Activated effector memory CD4-positive, alpha-beta T cell treated with Interleukin-2 at 50 U/mL for 16 hours (primary cell): ENCODE data around the gene TNIP2.
"Not testable (repeated sequence)": the region's sequence is repeated elsewhere in the genome, so short reads cannot be mapped to it uniquely, and the experiment has no call there.

Experiments
- DNase-seq: peaks from one replicate; pipeline ENCODE4 v3.0.0-alpha.2; 2020

TNIP2 gene

DNA sequence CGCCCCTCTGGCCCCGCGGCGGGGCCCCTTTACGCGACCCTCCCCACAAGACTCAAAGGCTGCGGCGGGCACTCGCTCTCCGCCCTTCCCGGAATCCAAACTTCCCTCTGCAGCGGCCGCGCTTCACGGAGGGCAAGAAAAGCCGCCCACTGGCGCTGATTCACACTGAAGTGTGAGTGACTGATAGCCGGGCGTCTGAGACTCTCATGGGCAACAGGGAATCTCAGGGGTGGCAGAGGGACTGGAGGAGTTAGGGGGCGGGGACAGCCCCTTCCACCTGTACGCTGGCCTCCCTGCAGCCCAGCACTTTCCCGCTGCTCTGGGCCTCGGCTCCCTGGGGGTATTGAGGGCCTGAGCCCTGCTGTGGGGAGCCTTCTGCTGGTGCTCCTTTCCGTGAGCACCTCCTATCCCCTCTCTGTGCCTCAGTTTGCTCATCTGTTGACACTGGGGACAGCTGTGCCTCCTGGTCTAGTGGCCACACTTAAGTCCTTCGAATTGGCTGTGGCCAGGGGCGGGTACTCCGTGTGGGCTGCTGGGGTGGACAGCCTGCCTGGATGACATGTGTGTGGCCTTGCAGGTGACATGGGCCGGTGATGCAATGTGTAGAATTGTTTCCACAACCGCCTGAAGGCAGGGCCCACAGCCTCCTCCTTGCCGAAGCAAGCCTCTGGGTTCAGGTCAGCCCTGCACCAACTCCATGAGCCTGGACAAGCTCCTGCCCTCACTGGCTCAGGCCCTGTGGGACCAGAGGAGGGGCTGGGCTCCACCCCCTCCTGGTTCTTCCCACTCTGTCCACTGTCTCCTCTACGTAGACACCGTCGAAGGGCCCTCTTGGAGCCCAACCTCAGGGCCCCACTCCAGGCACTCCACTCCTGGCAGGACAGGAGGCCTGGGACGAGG, 37.7 kb upstream of the TNIP2 start:
- no peak for DNase-seq

DNA sequence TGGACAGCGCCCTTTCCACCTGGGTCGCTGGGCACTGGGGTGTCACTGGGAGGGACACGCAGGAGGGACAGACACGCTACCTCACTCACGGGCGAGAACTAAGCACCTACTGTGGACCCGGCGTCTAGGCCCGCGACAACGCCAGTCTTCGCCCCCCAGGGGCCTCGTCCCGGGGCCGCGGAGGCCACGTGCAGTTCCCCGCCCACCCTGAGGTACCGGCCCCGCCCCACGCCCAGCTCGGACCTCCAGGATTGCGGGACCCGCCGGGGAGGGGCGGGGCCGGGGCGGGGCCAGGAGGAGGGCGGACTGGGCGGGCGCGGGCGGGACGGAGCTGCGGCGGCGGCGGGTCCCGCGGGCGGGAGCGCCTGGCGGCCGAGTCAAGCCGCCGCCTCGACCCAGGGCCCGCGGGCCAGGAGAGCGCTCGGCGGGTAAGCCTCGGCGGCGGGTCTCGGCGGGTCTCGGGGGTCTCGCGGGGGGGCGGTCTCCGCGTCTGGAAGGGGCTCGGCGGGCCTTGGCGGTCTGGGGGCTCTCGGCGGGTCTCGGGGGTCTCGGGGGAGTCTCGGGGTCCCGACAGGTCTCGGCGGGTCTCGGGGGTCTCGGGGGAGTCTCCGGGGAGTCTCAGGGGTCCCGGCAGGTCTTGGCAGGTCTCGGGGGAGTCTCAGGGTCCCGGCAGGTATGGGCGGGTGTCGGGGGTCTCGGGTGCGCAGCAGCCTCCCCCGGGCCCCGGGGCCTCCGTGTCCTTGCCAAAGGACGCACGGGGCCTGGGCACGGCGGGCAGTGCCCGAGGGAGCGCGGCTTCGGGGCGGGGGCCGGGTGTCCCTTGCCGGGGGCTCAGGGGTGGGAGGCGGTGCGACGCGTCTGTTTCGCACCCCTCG, 36.8 kb upstream of the TNIP2 start, which contains the start of gene SH3BP2:
TSS of gene SH3BP2 (plus strand) at position 375 of the 875 bp plus-strand sequence. CDS start 27,533 bp downstream, outside the sequence.
- DNase-seq = no peak

DNA sequence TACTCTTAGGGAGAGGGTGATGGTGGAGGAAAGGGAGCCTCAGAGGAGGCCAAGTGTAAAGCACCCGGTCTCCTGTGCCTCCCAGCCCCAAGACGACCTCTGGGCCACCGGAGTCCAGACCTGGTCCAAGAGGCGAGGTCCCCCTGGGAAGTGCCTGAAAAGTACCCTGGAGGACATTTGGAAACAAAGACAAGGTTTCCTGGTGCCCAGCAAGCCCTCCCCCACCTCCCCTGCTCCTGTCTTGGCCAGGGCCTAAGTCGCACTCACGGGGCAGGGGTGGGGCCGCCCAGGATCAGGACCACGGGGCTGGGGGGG, 36.2 kb upstream of the TNIP2 start:
- DNase-seq = no peak

DNA sequence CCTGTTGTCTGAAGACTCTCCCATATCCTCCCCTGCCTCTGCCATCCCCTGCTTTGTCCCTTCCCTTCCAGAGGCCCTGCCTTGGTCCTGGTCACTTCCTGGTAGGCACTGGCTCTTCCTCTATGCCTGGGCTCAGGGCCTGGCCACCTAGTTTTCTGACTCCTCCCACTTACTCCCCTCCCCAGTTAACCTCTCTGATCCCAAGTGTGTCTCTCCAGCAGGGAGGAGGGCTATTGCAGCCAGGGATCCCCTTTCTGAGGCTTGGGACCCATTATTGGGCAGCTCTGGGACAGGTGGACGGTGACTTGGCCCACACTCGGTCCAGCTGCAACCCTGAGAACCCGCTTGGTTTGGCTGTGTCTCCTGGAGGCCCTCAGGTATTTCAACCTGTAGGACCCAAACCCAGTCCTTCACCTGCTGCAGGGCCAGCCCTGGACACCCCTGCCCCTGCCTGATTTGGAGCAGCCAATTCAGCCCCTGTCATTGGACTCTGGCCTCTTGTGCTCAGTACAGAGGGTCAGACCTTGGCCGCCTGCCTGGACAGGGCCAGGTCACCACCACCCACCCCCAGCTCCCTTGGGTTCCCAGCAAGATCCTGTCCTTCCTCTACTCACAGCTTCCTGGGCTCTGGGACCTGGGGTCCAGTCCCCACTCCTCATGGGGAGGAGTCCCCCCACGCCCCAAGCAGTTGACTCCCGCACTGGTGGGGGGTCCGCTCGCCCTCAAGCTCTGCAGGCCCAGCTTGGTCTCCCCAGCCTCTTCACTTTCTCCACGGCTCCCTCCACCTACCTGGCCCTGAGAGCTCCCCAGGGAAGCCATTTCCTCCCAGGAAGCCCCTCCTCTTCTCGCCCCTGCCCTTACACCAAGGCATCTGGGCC, 35.6 kb upstream of the TNIP2 start:
- DNase-seq = no peak

DNA sequence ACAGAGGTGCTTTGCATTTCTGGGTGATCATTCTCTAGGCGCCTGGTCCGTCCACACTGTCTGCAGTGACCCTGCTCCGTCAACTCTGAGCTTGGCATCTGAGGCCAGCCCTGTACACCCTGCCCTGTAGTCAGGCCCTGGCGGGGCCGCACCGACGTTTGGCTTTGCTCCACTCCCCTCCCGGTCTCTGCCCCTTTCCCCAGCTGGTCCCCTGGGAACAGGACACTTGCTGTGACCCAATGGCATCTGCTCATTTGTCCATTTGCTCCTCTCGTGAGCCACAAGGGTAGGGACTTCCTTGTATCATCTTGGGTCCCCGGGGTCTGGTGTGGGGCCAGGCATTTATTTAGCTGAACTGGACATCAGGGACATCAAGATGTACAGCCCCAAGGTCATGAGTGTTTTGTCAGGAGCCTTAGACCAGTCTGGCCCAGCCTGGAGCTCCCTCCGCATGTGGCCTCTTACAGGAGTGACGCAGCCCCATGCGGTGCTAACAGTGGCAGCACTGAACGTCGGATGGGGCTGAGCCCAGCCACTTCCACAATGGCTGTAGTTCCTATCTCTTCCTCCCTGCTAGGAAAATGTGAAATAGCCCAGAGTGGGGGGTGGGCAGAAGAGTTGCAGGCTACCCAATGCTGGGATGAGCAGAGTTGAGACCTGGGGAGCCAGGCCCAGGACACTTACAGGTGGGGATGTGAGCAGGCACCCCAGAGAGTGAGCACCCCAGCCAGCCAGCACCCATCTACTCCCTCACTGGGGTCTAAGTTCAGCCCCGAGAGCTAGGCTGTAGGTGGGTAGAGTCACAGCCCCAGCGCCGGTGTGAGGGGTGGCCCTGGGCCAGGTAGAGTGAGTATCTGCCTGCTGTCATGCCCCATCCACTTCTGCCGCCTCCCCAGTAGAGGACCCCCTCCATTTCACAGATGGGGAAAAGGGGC, 34.7 kb upstream of the TNIP2 start:
- DNase-seq = no peak

DNA sequence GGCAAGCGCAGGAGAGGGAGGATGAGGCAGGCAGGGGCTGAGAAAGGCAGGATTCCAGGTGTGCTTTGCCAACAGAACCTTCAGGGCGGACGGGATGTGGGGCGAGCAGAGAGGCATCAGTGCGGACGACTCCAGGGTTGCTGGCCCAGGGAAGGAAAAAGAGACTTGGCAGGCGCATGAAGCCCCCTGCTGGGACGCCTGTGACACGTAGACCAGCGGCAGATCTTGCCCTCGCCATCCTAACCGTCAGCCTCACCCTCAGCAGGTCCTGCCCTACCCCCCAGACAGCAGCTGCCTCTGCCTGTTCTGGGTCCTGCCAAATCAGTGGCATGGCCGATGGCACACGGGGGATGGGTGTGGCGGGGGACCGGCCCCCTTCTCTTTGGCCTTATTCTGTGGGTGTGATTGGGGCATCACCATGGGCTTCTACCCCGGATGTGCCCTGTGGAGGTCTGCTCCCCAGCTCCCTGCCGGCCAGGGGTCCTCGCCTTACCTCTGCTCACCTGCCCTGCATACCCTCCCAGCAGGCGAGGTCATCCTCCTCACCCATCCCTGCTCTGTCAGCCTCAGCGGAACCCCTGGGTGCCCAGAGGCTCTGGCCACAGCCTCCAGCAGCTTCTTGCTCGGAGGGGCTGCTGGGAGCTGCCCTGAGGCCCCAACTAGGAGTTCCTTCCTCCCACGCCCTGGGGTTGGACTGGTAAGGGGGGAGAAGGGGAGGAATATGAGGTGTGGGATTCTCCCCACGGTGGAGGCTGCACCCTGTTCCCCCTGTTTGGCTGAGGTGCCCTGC, 33.9 kb upstream of the TNIP2 start:
- DNase-seq = no peak

DNA sequence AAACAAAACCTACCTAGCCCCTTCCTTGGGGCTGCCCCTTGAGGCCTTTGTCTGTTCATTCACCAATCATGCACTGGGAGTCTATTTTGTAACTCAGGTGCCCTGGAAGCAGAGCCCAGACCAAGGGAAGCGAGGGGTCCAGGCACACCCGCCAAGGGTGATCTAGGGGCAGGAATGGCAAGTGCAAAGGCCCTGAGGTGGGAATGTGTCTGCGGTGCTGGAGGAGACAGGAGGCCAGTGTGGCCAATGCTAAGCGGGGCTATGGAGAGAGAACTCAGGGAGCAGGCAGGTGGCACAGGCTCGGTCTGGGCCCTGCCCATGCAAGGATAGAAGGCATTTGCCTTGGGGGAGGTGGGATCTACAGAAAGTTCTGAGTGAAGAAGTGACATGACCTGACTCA, 33.2 kb upstream of the TNIP2 start:
- no peak for DNase-seq

DNA sequence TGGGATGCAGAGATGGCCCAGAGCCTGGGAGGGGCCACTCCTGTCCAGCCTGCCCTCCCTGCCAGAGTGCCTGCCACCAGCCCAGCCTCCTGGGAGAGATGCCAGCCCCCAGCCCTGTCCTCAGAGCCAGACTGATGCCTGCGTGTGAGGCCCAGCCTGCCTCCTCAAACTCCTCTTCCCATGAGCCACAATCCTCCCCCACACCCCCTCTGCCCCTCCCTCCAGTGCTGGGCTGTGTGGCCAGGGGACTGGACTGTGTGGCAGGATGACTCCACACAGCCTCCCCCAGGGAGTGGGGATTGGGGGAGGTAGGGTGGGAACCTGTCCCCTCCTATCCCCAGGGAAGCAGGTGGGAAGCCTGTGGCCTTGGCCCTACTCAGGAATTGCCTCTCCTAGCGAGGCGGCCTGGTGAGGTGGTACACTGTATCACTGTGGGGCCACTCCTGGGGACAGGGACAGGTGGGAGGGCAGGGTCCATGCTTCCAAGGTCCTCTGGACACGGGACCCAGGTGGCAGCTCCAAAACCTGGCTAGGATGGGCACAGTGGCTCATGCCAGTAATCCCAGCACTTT, 32.5 kb upstream of the TNIP2 start:
- DNase-seq = no peak

DNA sequence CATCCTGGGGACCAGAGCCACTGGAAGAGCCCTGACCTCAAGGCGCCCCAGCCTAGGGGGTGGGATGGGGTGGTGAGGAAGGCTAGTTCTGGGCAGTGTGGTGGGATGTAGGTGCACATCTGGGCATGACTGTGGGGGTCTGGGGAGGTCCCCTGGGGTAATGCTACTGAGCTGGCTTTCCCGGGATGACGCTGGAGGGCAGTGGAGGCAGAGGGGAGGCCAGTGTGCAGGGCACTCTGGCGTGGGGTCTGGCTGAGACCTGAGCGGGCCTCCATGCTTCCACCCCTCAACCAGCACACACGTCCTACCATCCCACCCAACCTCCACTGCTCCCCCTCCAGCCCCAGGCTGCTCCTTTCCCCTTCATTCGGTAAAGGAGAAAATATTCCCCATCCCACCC, 32.0 kb upstream of the TNIP2 start:
- DNase-seq = no peak

DNA sequence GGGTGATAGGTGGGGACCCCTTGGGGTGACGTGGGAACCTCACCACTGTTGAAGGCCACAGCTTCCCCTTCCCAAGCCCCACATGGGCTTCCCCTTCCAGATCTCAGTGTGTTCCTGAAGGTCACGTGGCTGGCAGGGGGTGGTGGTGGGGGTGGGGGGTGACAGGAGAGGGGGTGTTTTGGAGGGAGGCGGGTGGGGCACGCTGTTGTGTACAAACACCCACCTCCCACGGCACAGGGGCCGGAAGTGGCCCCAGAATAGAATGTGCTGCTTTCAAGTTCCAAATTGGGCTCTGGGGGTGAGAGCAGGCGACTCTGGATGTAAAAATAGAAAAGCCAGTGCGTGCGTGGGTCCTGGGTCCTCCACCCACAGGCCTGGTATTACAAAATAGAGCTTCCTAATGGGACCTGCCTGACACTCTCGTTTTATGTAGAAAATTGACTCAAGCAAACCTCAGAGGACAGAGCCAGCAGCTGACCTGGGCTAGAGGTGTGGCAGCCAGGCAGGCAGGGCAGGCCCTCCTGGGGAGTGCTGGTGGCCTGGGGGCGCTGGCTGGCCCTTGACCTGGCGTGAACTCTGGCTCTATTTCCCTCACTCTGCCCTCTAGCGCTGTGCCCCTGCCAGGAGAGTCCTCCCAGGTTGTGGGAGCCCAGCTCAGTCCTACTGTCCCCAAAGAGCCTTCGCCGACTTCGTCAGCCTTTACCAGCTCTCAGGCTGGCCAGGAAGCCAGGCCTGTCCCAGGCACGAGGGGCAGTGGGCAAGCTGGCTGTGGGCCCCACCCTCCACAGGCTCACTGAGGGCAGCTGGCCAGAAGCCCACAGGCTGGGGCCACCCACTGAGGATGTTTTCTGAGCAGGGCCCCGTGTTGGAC, 31.3 kb upstream of the TNIP2 start:
- DNase-seq = no peak

DNA sequence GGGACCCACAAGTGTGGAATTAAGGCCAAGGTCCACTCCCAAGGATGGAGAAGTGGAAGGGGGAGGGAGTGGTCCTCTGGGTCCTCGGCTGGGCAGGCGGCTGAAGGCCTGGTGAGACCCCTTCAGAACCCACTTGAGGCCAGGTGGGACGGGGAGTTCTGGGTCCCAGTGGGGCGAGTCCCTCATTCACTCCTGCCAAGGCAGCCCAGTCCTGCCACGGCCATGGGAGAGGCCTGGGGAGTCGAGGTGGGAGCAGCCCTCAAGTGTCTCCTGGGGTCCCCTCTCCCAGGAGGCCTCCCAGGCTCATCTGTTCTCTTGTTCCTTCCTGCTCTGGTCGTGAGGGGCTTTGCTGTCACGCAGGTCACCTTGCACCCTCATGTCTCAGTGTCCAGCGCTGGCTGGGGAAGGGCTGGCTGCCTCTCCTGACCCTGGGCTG, 30.7 kb upstream of the TNIP2 start:
- DNase-seq = no peak

DNA sequence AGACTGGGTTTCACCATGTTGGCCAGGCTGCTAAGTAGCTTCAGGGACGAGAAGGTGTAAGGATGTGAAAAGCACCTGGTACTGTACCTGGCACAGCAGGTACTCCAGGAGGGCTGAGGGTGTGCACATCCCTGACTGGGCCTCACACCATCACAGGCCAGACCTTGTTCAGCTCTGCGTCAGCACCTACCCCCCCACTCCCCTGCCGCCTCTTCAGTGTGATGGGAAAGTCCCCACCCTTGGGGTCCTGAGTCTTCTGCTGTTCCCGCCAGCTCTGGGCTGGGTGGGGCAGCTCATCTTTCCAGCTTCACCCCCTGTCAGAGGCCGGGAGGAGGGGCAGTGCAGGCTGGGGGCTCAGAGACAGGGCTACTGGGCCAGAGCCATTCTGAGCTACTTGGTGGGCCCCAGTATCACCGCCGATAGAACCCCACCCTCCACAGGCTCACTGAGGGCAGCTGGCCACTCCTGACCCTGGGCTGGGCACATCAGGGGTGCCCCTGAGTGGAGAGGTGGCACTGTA, 30.1 kb upstream of the TNIP2 start:
- no peak for DNase-seq

DNA sequence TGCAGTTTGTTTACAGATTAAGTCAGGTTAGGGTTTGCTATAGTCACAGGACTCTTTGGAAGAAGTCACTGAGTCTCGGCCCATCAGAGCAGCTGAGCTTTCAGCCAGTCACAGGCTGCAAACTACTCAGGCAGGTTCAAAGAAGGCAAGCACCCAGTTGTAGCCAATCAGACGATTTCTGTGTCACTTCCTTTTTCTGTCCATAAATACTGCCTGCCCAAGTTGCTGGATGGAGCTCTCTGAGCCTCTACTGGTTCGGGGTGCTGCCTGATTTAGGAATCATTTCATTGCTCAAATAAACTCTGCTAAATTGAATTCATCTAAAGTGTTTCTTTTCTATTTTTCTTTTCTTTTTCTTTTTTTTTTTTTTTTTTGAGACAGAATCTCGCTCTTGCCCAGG, 29.5 kb upstream of the TNIP2 start:
- DNase-seq = no peak

DNA sequence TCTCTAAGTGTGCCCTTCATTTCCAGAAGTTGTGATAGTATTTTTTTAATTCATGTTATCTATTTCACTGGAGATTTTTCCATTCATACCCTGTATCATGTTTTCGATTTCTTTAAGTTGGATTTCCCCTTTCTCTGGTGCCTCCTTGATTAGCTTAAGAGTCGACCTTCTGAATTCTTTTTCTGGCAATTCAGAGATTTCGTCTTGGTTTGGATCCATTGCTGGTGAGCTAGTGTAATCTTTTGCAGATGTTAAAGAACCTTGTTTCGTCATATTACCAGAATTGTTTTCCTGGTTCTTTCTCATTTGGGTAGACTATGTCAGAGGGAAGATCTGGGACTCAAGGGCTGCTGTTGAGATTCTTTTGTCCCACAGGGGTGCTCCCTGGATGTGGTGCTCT, 27.7 kb upstream of the TNIP2 start:
- no peak for DNase-seq

DNA sequence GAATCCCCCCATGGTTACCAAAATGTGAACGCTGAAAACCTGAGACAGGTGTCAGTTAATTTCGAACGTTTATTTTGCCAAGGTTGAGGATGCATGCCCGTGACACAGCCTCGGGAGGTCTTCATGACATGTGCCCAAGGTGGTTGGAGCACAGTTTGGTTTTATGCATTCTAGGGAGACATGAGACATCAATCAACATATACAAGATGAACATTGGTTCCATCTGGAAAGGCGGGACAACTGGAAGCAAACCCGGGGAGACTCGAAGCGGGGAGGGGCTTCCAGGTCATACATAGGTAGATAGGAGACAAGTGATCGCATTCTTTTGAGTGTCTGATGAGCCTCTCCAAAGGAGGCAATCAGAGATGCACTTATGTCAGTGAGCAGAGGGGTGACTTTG, 25.8 kb upstream of the TNIP2 start:
- DNase-seq = no peak

DNA sequence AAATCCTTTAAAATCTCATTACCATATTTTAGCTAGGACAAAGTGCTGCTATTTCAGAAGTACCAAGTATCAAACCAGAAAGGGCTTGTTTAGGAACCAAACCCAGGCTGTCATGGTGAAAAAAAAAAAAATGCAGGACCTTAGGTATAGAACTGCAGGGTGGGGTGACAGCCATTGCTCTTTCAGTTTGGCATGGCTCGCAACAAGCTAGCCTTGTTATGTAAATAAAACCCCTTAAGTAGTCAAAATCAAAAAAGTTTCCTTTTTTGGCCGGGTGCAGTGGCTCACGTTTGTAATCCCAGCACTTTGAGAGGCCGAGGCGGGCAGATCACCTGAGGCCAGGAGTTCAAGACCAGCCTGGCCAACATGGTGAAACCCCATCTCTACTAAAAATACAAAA, 24.5 kb upstream of the TNIP2 start:
- DNase-seq = not testable (repeated sequence)

DNA sequence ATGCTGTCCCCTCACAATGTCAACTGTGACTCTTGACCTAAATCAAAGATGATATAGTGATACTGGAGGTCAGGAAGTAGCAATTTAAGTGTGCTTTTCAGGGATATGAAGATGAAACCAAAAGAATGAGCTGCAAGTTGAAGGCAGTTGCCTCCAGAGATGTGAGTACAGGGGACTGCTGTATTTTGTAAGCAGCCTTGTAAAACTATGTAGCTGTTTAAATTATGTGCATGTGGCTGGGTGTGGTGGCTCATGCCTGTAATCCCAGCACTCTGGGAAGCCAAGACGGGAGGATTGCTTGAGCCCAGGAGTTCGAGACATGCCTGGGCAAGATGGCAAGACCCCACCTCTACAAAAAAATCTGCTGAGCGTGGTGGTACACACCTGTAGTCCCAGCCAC, 15.1 kb upstream of the TNIP2 start:
- no peak for DNase-seq

DNA sequence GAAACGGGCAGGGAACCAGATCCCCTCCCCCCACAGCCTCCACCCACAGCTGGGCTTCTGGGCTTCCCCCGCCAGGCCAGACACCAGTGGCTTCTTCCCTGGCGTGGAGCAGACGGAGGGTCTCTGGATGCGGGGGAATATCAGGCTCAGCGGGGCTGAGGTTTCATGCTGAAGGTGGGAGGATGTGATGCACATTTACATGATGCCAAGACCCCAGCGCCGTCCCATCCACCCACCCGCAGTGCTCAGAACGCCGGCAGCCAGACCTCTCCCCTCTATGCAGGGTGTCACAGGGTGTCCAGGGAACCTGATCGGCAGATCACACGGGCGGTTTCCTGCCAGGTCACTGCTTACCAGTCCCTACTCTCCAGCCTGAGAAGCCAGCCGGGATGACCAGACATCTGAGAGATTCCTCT, 12.8 kb upstream of the TNIP2 start:
- no peak for DNase-seq

DNA sequence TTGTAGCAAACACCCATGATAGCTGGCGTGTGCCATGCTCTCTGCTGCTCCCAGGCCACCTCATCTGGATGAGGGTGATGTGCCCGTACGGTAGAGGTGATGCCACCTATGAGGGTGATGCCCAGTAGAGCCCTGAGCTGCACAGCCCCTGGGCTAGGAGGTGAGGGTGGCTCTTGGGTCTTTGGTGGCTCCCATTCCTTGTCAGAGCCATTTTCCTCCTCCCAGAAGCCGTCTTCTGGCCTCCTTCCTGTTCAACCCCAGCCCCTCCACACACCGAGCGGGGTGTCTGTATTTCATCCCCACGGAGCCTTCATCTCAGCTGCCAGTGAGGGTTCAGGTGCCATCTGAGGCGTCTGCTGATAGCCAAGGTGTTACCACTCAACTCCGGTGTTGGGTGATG, 12.0 kb upstream of the TNIP2 start:
- no peak for DNase-seq
